IPS-20b (cell line): ENCODE results near the gene C4B.
"Not testable (repeated sequence)": the region's sequence is repeated elsewhere in the genome, so short reads cannot be mapped to it uniquely, and the experiment has no call there.

Experiments used
- H3K27ac ChIP-seq: one replicate; pipeline ENCODE4 v1.5.1; 2013; ENCODE audit warnings: low read length
- H3K27me3 ChIP-seq: 2 replicates; pipeline ENCODE4 v1.6.1; 2013; ENCODE audit warnings: mild to moderate bottlenecking, low read length, inconsistent platforms; ENCODE audit not compliant: insufficient read depth
- H3K36me3 ChIP-seq: 2 replicates; pipeline ENCODE4 v1.6.1; 2013; ENCODE audit warnings: low read depth, mild to moderate bottlenecking, inconsistent platforms, low read length, moderate library complexity; ENCODE audit not compliant: insufficient read depth
- H3K4me1 ChIP-seq: 2 replicates; pipeline ENCODE4 v1.6.1; 2013; ENCODE audit warnings: mild to moderate bottlenecking, control low read depth, inconsistent platforms, low read length, moderate library complexity; ENCODE audit not compliant: insufficient read depth
- H3K4me3 ChIP-seq: 2 replicates; pipeline ENCODE4 v1.5.1; 2013; ENCODE audit warnings: mild to moderate bottlenecking, low read length, inconsistent platforms
- H3K9ac ChIP-seq: 2 replicates; pipeline ENCODE4 v1.6.1; 2013; ENCODE audit warnings: low read depth, mild to moderate bottlenecking, inconsistent platforms, low read length, moderate library complexity
- H3K9me3 ChIP-seq: 2 replicates; pipeline ENCODE4 v1.6.1; 2013; ENCODE audit warnings: mild to moderate bottlenecking, low read depth, low read length, inconsistent platforms; ENCODE audit not compliant: insufficient read depth

C4B gene

GRCh38 chr6:32068315-32068714 lies 53.7 kb downstream of the C4B start:
- H3K9ac ChIP-seq, H3K27ac ChIP-seq, H3K27me3 ChIP-seq, H3K4me1 ChIP-seq, H3K36me3 ChIP-seq, H3K4me3 ChIP-seq, H3K9me3 ChIP-seq: not testable (repeated sequence)

DNA sequence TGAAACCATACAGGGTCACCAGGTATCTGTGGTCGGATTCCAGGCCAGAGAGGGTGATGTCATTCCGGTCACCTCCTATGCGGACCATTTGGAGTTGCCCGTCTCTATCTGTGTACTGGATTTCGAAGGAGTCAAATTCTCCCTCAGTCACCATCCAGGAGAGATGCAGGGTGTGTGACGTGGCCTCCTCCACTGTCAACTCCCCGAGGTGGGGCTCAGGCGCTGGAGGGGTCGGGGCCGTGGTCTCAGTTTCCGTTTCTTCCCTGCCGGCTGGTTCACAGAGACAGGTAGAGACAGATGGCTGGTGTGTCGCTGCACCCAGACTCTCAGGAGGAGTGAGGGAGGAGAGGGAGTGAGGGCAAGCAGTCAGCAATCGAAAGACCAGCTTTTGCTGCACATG lies 54.3 kb downstream of the C4B start:
- no peaks in the 10 kb centered on the region for H3K9me3 ChIP-seq
- no peak overlapping the region for H3K4me3 ChIP-seq
- no peaks in the 10 kb centered on the region for H3K36me3 ChIP-seq
- H3K4me1 ChIP-seq, result peaks cover 3% of the 10 kb centered on the region; the same call in 1 of the 2 replicates
- H3K9ac ChIP-seq, result no peak overlapping the region
- H3K27ac ChIP-seq, result no peak overlapping the region
- no peaks in the 10 kb centered on the region for H3K27me3 ChIP-seq

- Histone ChIP-seq H3K4me1 (peaks cover 3% of the 10 kb centered on the region; the same call in 1 of the 2 replicates), H3K27me3 (no peaks in the 10 kb centered on the region), H3K9me3 (no peaks in the 10 kb centered on the region), H3K36me3 (no peaks in the 10 kb centered on the region), H3K4me3 (no peak overlapping the region), H3K27ac (no peak overlapping the region), H3K9ac (no peak overlapping the region)
Observed at GRCh38 chr6:32069460-32069859, 54.9 kb downstream of the C4B start.

DNA sequence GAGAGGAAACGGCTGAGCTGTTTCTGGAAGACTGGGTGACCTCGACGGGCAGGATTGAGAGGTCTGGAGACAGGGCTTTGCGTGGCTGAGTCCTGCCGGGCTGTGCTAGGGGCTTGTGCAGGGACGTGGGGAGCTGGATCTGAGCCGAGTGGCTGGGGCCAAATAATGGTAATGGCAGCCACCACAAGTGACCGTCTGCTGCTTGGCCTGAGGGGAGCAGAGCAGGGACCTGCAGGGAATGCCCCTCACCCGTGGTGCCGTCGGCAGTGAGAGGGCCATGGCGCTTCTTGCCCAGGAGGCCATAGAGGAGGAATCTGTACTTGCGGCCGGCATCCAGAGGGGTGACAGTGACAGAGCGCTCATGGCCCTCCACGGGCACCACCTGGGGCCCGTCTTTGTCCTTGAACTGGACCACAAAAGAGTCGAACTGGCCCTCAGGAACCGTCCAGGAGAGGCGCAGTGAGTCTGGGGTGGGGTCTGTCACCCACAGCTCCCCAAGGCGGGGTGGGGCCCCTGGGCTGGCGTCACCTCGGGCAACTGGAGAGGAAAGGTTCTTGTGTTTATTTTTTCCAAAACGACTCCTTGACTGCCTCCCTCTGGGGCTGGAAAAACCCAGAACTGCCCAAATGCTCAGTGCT lies 55.4 kb downstream of the C4B start:
- Histone ChIP-seq H3K9ac (no peak overlapping the region), H3K4me1 (peaks cover 3% of the 10 kb centered on the region; the same call in 1 of the 2 replicates), H3K27ac (no peak overlapping the region), H3K9me3 (no peaks in the 10 kb centered on the region), H3K4me3 (no peak overlapping the region), H3K36me3 (no peaks in the 10 kb centered on the region), H3K27me3 (no peaks in the 10 kb centered on the region)

GRCh38 chr6:32070814-32071543 lies 56.4 kb downstream of the C4B start:
- Histone ChIP-seq H3K9me3 (no peaks in the 10 kb centered on the region), H3K36me3 (no peaks in the 10 kb centered on the region), H3K27ac (no peak overlapping the region), H3K4me1 (peaks cover 3% of the 10 kb centered on the region; the same call in 1 of the 2 replicates), H3K27me3 (no peaks in the 10 kb centered on the region), H3K9ac (no peak overlapping the region), H3K4me3 (no peak overlapping the region)

DNA sequence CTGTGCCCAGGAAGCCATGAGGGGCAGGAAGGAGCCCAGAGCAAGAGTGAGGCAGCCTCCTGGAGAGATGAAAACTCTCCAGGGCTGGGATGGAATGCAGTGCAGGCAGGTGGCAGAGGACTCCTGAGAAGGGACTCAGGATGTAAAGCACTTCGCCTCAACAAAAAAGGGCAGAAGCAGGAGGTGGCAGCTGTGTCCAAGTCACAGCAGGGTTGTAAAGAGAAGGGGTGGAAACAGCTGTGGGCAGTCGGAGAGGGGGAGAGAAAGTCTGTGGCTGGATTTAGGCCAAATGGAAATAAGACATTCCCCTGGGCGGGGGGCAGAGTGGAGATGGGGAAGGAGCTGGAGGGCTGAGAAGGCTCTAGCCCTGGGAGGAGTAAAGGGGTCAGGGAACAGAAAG lies 58.5 kb downstream of the C4B start:
- H3K27me3 ChIP-seq, result no peaks in the 10 kb centered on the region

GRCh38 chr6:32073613-32074012 lies 59.0 kb downstream of the C4B start:
- H3K27me3 ChIP-seq, result no peaks in the 10 kb centered on the region
- H3K9me3 ChIP-seq, result no peaks in the 10 kb centered on the region
- peaks cover 3% of the 10 kb centered on the region; the same call in 1 of the 2 replicates for H3K4me1 ChIP-seq
- H3K9ac ChIP-seq, result no peak overlapping the region
- no peak overlapping the region for H3K4me3 ChIP-seq
- H3K27ac ChIP-seq, result no peak overlapping the region
- H3K36me3 ChIP-seq, result no peaks in the 10 kb centered on the region

More for the DNA sequence above, 58.5 kb downstream of the C4B start:
- H3K27ac ChIP-seq, result no peak overlapping the region
- no peak overlapping the region for H3K9ac ChIP-seq
- no peaks in the 10 kb centered on the region for H3K9me3 ChIP-seq
- H3K4me3 ChIP-seq, result no peak overlapping the region
- peaks cover 3% of the 10 kb centered on the region; the same call in 1 of the 2 replicates for H3K4me1 ChIP-seq
- H3K36me3 ChIP-seq, result no peaks in the 10 kb centered on the region

DNA sequence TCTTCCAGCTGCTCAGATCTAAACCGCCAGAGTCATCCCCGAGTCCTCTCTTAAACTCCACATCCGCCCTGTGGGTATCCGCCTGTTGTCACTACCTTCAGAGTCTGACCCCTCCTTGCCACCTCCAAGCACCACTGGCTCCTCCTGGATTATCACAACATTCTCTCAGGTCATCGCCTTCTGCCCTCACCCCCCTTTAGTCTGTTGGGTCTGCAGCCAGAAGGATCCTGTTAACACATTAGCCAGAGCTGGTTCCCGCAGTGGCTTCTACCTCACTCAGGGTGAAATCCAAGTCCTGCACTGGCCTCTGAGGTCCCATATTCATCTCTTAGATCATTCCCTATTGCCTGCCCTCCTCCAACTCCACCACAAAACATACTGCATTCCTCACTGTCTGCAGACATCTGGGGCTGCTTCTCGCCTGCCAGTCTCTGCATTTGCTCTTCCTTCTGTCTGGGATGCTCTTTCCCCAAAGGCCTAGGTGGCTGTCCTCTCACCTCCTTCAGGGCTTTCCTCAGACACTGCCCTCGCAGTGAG lies 60.5 kb downstream of the C4B start:
- Histone ChIP-seq H3K9me3 (no peaks in the 10 kb centered on the region), H3K27me3 (no peaks in the 10 kb centered on the region), H3K4me1 (peaks cover 3% of the 10 kb centered on the region; the same call in 1 of the 2 replicates), H3K4me3 (no peak overlapping the region), H3K27ac (no peak overlapping the region), H3K9ac (no peak overlapping the region), H3K36me3 (no peaks in the 10 kb centered on the region)

- no peak overlapping the region for H3K4me3 ChIP-seq
- H3K36me3 ChIP-seq, result no peaks in the 10 kb centered on the region
- H3K9ac ChIP-seq, result no peak overlapping the region
- no peaks in the 10 kb centered on the region for H3K9me3 ChIP-seq
- peaks cover 3% of the 10 kb centered on the region; the same call in 1 of the 2 replicates for H3K4me1 ChIP-seq
- no peak overlapping the region for H3K27ac ChIP-seq
- H3K27me3 ChIP-seq, result no peaks in the 10 kb centered on the region
Observed at GRCh38 chr6:32075781-32076180, 61.2 kb downstream of the C4B start.

GRCh38 chr6:32076321-32076809 lies 61.8 kb downstream of the C4B start:
- Histone ChIP-seq H3K4me1 (peaks cover 3% of the 10 kb centered on the region; the same call in 1 of the 2 replicates), H3K36me3 (no peaks in the 10 kb centered on the region), H3K27ac (no peak overlapping the region), H3K9me3 (no peaks in the 10 kb centered on the region), H3K9ac (no peak overlapping the region), H3K4me3 (no peak overlapping the region), H3K27me3 (no peaks in the 10 kb centered on the region)

DNA sequence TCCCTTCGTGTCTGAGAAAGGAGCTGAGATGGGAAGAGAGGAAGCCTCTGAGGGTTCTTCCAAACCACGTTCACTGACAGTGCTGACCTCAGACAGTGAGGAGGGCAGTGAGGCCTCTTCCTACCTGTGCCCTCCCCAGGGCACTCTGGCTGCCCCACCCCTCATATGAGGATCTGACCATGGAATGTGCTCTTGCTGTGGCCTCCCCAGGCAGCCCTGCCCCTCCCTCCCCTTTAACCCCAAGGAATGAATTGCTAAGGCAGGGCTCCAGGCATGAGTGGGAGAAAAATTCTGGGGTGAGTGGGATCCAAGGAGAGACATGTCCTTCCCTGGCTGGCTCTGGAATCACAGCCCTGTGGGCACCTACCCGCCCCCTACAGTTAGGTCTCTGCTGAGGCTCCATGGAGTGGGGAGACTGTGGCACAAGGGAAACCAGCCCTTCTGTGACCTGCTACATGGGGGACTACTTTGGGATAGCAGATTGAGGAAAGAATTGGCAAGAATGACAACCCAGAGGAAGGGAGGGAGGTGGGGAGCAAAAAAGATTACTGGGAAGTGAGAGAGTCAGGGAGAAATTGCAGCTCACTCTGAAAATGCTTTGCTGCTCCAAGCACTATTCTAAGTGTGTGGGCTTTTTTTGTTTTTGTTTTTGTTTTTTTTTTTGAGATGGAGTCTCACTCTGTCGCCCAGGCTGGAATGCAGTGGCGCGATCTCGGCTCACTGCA lies 65.1 kb downstream of the C4B start:
- Histone ChIP-seq H3K27ac (no peak overlapping the region), H3K9ac (no peak overlapping the region), H3K36me3 (no peaks in the 10 kb centered on the region), H3K4me1 (no peaks in the 10 kb centered on the region), H3K27me3 (no peaks in the 10 kb centered on the region), H3K4me3 (no peak overlapping the region), H3K9me3 (no peaks in the 10 kb centered on the region)
